NCI-H2107 (cell line): Measurements from ENCODE around the gene KRTAP5-5.
"Not testable (repeated sequence)": the region's sequence is repeated elsewhere in the genome, so short reads cannot be mapped to it uniquely, and the experiment has no call there.

Experiments used
- DNase-seq: peaks from one replicate; lab custom pipeline; 2025; lab: John Stamatoyannopoulos, UW

KRTAP5-5 gene

DNA sequence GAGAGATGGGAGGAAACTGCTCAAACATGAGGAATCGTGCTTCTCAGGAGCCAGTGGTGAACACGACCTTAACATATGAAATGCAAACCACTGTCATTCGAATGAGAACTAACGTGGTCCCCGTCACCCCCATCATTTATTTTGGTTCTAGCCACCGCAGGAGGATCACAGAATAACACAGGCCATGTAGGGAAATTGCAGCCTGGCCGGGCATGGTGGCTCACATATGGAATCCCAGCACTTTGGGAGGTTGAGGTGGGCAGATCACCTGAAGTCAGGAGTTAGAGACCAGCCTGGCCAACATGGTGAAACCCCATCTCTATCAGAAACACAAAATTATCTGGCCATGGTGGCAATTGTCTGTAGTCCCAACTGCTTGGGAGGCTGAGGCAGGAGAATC lies 27.1 kb downstream of the KRTAP5-5 start:
- no peak for DNase-seq

DNA sequence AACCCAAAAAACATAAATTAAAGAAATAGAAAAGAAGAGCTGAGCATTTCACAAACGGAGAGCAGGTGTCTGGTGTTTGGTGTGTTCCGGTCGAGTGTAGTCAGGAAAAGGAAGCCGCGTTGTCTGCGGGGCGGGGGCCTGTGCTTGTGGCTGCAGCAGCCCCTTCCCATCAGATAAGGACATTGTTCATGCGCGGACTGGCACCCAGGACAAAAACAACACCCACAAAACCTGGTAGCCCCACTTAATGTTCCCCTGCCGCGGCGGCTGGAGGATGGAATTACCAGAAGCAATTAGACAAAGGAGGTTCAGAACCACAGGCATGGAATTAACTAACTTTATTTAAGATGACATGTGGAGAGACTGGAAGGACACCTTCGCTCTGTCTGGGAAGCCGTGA lies 29.9 kb downstream of the KRTAP5-5 start:
- no peak for DNase-seq

DNA sequence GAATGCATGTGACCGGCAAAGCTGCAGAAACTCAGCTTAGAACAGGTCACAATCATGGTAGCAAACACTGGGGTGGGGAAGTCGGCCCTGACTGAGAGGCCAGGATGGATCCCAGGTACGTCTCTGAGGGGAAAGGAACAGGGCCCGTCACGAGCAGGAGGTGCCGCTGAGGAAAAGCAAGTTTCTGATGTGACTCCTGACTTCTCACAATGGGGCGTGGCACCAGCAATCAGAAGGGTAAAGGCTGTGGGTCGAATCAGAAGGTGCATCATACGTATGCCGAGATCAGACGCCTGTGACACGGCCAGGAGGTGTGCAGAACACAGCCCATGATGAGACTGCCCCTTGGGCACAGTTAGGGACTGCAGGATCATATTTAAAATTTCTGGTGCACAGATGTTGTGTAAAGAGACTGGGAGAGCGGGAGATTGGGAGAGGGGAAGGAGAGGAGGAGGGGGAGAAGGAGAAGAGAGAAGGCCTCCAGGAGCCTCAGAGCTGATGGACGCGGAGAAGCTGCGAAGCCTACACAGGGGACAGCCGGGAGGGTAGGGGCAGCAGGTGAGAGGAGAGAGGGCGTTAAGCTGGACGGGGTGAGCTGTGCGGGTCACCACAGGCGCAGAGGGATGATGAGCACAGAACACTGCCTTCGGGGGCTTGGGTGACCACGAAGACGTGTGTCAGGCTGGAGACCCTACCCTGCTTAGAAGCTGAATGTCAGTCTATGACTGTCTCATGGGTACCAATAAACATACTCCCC lies 30.7 kb downstream of the KRTAP5-5 start:
- no peak for DNase-seq

DNA sequence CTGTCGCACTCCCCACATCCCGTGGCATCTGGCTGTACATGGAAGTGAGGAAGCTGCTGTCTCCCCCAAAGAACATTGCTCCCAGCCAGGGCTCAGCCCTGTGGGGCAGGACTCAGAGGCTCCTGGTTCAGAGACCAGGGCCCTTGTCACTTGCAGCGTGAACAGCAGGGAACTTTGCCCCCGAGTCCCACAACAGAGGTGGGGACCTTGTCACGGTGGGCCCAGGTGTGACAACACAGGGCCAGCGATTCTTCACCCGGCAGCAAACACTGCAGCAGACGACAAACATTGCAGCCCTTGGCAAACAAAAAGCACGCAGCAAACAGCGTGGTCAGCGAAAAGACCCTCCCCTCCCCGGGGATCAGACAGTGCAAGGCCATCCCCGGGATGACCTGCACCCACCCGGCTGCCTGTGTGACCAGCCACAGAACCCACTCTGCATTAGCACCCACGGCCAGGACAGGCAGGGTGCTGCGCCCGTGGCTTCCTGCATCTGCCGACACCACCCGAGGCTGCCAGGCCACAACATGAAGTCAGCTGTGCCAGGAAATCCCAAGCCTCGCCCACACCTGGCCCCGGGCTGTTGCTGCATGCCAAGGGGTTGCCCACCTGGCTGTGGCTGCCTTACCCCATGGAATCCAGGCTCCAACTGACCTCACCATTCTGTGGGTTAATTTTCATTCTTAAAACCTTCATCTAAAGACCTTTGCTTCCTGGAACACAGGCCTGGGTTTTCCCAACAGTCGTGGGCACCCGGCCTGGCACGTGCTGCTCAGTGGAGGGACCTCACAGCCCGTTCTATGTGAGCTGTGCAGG lies 32.1 kb downstream of the KRTAP5-5 start:
- DNase-seq: not testable (repeated sequence)

DNA sequence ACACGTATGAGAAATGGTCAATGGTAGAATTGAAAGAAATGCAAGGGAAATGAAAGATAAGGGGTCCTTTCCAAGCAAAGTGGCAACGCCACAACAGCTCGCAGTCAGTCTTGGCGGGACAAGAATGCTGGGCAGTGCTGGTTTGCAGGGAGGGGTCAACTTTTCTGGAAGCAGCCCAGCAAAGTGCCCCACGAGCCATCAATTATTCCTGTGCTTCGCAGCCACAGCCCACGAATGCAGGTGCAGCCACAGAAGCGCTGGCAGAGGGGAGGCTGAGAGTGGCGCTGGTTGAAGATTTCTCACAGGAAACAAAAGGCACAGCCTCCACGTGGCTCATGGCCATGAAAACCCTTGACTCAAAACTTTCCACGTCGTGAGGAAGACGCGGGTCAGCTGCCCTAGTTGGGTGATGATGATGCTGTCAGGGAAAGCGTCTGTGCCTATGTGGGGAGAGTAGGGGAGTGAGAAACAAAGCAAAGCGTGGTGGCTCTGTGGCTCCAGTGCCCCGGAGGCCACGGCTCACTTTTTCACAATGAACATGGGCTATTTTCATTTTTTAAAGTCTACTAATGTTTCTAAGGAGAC lies 33.2 kb downstream of the KRTAP5-5 start:
- not testable (repeated sequence) for DNase-seq

DNA sequence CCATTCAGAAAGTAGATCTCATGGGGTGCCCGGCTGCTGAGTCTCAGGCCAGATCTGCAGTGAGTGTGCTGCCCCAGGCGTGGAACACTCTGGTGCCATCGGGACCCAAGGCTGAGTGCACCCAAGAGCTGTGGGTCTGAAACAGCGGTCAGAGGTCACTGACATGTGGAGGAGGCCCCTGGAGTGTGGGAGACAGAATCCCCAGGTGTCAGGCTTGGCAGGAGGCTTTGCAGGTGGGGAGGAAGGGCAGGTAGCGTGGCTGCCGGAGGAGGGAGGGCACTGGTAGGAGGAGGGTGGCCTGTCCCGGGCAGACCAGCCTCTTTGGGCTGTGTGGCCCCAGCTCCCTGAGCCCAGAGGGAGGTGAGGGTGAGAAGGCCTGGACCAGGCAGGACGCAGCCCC lies 35.7 kb downstream of the KRTAP5-5 start:
- no peak for DNase-seq

DNA sequence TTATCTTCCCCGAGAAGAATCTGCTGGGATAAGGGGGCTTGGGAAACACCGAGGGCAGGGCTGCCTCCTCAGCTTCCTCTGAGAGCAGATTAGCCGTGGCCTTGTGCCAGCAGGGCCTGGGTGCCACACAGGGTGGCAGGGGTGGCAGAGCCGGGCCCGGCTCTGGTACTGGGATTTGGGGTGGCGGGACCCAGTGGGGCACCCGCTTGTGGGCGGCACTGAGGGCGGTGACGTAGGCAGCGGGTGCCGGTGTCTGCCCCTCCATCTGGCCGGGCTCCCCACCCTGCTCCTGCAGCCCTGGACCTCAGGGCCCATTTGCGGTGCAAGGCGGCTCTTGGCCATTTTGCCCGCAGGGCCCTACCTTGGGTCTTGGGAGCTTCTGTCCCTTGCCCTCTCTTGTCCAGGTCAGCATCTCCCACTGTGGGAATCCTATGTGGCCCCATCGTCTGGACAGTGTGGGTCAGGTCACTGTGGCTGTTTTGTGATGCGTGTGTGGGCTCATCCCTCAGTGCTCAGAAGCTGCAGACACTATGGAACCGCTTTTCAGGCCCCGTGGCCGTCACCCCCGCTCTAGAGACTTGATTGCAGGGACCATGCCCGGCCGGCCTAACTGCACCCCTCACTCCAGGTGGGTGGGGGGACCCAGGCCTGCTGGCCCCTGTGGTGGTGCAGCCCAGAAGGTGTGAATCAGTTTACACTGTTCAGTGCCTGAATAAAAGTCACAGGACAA lies 37.7 kb downstream of the KRTAP5-5 start:
- no peak for DNase-seq

DNA sequence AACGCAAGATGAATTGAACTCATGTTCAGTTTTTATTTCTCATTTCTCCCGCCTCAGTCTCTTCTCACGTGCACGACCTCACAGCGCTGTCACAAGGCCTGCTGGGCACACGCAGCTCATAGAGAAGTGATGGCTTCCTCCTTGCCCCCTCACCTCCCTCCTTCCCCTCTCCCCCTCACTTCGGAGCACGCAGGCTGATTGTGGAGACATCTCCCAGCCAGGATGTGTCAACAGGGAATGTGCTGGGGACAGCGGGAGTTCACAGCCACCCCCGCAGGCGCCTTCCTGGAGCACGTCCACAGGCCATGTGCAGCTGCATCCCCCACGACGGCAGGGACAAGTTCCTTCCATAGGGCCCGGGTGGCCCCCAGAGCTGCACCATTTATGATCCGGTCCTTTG lies 38.3 kb downstream of the KRTAP5-5 start:
- no peak for DNase-seq

DNA sequence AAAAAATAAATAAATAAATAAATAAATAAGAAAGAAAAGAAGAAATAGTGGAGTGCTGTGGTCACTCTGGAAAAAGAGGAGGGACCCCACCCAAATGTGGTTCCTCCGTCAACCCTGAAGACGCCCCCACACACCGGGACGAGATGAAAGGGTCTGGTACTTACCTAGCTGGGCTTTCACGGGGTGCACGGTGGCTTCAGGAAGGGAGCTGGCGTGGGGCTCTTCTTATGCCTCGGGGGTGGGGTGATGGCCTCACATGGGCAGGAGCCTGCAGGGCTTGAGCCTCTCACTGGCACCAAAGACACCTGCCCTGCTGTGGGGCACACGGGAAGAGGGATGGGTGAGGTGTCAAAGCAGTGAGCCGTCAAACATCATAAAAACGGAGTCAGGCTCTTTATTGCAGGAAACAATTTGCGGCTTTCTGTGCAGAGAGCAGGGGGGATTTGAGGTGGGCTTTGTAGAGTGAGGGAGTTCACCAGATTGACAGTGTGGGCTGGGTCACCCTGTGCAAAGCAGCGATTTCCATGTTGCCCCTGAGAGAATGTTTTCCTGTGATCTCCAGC lies 39.4 kb downstream of the KRTAP5-5 start:
- DNase-seq: no peak

DNA sequence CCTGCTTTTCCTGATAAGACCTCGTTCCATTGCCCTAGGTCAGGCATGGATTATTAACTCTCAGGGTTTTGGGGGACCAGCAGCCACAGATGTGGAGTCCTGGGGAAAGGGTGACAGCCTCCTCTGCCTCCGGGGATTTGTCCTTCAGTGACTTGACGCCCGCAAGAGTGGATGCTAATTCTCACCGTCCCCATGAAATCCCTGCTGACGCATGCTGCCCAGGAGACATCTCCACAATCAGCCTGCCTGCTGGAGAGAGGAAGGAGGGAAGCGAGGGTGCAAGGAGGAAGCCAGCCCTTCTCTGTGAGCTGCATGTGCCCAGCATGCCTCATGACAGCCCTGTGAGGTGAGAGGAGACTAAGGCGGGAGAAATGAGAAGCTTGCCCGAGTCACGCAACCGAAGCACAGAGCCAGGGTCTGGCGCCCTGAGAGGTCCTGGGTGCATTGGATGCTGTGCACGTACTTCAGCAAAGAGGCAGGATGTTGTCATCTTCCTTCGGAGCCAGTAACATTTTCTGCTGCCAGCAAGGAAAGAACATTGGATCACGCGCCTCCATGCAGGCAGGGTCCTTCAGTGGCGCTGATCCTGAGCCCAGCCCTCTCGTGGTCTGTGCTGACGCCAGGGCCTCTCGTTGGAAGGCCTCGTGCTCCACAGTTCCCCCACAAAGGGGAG lies 40.1 kb downstream of the KRTAP5-5 start:
- DNase-seq: no peak

DNA sequence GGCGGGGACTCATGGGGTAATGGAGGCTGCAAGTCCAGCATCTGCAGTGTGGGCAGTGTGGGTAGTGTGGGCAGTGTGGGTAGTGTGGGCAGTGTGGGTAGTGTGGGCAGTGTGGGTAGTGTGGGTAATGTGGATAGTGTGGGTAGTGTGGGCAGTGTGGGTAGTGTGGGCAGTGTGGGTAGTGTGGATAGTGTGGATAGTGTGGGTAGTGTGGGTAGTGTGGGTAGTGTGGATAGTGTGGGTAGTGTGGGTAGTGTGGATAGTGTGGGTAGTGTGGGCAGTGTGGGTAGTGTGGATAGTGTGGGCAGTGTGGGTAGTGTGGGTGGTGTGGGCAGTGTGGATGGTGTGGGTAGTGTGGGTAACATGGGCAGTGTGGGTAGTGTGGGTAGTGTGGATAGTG lies 40.9 kb downstream of the KRTAP5-5 start:
- DNase-seq: not testable (repeated sequence)

DNA sequence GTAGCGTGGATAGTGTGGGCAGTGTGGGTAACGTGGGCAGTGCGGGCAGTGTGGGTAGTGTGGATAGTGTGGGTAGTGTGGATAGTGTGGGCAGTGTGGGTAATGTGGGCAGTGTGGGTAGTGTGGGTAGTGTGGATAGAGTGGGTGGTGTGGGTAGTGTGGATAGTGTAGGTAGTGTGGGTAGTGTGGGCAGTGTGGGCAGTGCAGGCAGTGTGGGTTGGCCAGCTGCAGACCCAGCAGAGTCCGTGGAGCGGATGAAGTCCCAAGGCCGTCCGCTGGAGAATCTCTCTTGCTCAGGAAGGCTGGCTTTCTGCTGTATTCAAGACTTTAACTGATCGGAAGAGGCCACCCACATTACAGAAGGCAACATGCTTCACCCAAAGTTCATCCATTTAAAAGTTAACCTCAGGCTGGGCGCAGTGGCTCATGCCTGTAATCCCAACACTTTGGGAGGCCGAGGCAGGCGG lies 41.4 kb downstream of the KRTAP5-5 start:
- DNase-seq: no peak

DNA sequence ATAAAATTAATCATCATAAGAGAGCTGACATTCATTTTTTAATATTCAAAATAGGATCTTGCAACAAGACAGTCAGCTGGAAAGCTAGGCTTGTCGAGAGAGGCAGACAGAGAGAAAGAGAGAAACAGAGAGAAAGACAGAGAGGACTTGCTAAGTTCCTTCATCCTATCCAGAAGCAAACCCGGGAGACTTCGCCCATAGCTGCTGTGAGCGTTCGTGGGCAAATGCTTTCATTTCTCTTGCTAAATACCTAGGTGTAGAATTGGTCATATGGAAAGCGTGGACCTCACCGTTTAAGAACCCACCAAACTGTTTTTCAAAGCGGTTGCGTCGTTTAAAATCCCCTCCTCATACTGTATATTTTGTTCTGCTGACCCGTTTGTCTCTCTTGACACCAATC lies 42.1 kb downstream of the KRTAP5-5 start:
- DNase-seq: no peak

DNA sequence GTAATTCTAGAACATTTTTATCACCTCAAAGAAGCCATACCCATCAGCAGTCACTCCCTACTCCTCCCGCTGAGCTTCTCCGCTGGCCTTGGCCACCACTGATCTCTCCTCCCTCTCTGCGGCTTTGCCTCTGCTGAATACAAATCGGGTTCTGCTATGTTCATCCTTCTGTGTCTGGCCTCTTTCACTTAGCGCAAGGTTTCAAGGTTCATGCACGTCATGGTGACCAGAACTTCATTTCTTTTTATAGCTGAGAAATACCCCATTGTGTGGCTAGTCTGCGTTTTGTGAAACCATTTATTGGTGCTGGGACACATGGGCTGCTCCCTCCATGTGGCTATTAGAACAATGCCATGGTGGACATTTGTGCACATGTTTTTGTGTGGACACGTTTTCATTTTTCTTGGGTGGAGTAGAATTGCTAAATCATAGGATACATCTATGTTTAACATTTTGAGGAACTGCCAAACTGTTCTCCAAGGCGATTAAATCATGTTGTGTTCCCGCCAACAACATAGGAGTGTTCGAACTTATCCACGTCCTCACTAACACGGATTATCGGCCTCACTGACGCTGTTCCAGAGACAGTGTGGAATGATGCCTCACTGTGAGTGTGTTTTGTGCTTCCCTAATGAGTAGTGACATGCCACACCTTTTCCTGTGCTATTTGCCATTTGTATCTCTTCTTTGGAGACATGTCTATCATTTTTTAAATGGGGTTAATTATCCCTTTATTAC lies 43.2 kb downstream of the KRTAP5-5 start:
- DNase-seq: no peak

DNA sequence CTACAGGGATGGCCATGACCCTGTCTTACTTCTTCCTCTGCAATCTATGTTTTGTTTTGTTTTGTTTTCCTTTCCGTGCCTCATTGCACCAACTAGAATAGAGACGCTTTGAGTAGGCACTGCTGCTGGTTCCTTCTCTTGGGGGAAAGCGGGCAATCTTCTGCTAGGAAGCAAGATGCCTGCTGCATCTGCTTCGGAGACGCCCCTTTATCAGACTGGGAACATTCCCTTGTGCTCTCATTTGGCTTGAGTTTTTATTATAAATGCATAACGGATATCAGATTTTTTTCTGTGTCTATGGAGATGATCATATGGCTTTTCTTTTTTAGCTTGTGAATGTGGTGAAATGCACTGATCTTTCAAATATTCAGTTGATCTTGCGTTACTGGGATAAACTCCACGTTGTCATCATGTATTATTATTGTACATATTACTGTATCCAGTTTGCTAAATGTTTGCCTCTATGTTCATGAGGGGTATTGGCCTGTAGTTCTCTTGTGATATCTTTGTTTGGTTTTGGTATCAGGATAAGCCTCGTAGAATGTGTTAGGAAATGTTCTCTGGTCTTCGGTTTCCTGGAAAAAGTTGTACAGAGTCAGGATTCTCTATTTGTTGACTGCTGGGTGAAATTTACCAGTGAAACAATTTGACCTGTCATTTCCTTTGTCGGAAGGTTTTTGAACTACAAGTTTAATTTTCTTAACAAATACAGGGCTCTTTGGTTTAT lies 44.0 kb downstream of the KRTAP5-5 start:
- no peak for DNase-seq

DNA sequence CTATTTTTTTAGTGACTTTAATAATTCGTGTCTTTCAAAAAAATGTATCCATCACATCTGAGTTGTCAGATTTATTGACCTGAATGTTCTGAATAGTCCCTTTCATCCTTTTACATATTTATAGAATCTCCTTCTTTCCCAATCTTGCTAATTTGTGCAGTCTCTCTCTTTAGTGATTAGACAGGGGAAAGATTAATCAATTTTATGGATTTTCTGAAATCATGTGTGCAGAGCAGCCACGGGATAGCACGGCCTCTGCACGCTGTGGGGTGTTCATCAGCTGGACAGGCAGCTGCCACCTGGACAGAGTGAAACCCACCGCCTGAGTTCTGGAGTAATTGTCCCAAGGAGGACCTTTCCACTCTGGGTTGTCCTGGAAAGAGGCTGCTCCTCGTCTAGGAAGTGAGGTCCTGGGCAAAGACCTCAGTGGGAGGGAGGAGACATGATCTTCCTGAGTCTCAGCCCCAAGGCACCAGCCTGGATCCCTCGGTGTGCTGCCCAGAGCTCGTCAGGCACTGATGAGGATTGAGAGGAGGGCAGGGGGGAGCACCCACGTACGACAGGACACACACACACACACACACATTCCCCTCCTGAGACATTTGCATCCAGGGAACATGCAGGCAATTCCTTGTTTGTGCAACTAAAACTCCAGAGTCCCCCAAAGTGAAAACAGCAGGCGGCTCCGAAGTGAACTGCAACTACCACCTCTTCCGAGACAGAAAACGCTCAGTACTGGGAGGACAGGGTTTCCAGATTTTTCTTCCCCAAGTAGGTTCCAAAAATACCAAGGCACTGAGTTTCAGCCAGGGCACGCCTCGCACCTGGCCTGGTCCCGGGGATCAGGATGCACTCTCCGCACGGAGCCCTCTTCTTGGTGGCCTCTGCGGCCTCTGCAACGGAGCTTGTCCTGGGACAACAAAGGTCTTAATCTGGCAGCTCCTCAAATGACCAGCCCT lies 44.9 kb downstream of the KRTAP5-5 start:
- DNase-seq: no peak

DNA sequence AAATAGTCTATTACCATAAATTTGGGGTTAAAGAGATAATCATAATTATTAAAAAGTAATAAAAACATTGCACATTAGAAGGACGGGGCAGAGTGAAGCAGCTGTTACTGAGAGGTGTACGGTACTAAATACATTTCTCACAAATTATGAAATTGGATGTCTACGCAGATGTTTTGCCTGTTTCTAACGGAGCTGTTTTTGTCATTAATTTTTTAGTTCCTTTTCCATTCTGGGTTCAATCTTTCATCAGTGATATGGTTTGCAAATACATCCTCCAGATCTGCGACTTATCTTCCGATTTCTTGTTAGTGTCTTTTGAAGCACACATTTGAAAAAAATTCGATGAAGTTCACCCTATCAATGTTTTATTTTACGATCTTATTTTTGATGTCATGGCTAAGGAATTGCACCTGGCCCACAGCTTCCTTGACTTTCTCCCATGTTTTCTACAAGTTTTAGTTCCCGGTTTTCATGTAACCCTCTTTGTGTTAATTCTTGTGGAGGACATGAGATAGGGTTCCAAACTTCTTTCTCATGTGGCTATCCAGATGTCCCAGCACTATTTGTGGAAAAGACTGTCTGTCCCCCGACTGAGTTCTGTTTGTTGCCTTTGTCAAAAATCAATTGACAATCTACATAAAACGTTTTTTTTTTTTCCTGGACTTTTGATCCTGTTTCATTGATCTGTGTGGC lies 46.1 kb downstream of the KRTAP5-5 start:
- no peak for DNase-seq

DNA sequence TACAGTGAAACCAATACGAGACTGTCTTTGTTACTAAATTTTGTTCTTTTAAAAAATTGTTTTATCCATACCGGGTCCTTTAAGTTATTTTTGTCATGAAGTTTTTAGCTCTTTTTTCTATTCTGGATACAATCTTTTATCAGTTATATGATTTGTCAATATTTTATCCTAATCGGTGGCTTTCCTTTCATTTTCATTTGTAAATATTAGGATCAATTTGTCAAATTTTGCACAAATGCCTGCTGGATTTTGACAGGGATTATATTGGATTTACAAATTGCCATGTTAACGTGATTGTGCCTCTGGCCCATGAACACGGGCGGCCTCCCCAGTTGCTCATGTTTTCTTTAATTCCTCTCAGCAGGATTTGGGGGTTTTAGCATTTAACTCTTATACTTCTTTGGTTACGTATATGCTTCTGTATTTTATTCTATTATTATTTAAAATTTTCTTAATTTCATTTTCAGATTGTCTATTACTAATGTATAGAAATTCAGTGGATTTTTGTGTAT lies 46.7 kb downstream of the KRTAP5-5 start:
- DNase-seq: no peak
